GM12873 (cell line): ENCODE measurements around the gene SLC7A14.

Experiments used
- TF ChIP-seq, protein P1 (sequence below): IDR thresholded peaks from 2 replicates; pipeline ENCODE4 v1.5.1; 2012; ENCODE audit warnings: low read depth, mild to moderate bottlenecking, moderate library complexity, low read length, control low read depth; ENCODE audit not compliant: insufficient read depth; ENCODE audit errors: missing control alignments

The SLC7A14 gene

GRCh38 chr3:170487031-170487430, 98.8 kb downstream of the SLC7A14 start:
- TF ChIP-seq, protein P1, sequence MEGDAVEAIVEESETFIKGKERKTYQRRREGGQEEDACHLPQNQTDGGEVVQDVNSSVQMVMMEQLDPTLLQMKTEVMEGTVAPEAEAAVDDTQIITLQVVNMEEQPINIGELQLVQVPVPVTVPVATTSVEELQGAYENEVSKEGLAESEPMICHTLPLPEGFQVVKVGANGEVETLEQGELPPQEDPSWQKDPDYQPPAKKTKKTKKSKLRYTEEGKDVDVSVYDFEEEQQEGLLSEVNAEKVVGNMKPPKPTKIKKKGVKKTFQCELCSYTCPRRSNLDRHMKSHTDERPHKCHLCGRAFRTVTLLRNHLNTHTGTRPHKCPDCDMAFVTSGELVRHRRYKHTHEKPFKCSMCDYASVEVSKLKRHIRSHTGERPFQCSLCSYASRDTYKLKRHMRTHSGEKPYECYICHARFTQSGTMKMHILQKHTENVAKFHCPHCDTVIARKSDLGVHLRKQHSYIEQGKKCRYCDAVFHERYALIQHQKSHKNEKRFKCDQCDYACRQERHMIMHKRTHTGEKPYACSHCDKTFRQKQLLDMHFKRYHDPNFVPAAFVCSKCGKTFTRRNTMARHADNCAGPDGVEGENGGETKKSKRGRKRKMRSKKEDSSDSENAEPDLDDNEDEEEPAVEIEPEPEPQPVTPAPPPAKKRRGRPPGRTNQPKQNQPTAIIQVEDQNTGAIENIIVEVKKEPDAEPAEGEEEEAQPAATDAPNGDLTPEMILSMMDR, result no peak

DNA sequence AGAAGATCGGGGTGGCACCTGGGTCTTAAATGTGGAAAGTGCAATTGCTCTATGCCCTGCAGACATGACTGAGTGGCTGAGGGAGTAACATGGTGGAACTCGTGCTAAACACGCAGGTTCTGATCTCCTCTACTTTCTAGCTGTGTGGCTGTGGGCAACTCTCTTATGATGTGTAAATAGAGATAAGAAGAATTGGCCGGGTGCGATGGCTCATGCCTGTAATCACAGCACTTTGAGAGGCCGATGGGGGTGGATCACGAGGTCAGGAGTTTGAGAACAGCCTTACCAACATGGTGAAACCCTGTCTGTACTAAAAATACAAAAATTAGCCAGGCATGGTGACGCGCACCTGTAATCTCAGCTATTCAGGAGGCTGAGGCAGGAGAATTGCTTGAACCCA, 99.5 kb downstream of the SLC7A14 start:
- TF ChIP-seq, protein P1, result no peak

DNA sequence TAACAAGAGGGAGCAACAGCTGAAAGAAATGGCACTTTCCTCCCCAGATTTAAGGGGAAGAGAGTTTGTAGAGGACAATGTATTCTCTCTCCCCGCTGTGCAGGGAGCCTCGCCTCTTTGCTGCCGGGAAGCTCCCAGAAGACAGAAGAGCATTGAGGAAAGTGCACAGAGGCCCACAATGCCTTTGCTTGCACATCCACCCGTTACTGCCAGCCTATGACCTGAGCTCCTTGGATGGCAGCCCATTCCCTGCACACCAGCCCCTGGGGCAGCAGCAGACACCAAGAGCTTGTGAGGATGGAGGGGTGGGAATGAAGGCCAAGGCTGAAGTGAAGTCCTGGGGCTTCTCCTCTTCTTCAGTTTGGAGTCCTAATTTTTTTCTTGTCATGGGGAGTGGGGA, 100.2 kb downstream of the SLC7A14 start:
- TF ChIP-seq, protein P1, result no peak

DNA sequence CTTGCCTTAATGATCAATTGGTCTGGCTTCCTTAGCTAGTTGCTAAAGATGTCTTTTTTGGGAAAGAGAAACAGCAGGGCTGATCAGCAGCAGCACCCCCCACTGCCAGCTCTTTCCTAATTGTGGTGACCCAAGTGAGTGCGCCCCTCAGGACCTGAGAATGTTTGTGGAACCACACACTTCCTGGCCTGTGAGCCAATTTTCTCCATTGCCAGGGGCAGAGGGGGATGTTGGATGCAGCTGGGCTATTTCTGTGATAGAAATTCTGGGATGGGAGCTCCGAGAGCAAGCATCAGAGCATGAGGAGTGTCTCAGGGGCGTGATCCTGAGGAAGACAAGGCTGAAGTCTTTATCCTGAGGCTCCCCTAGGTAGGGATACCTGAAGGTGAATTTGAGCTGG, 100.6 kb downstream of the SLC7A14 start:
- TF ChIP-seq, protein P1, result no peak

DNA sequence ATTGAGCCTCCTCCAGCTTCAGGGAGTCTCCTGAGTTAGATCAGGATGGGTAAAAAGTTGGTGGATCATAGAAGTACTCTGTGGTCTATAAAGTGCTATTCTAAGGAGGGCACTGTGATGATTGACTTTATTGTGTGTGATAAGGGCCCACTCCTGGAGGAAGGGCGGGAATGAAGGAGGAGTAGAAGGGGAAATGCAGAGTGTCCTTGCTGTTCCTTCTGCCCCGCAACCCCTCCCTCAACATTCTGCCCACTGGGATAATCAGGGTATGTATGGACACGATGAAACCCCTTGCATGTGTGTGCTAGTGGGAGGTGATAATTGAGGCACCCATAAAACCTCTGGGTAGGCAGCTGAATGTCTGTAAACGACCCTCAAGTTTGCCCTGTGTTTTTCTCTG, 101.0 kb downstream of the SLC7A14 start:
- TF ChIP-seq, protein P1, result no peak

DNA sequence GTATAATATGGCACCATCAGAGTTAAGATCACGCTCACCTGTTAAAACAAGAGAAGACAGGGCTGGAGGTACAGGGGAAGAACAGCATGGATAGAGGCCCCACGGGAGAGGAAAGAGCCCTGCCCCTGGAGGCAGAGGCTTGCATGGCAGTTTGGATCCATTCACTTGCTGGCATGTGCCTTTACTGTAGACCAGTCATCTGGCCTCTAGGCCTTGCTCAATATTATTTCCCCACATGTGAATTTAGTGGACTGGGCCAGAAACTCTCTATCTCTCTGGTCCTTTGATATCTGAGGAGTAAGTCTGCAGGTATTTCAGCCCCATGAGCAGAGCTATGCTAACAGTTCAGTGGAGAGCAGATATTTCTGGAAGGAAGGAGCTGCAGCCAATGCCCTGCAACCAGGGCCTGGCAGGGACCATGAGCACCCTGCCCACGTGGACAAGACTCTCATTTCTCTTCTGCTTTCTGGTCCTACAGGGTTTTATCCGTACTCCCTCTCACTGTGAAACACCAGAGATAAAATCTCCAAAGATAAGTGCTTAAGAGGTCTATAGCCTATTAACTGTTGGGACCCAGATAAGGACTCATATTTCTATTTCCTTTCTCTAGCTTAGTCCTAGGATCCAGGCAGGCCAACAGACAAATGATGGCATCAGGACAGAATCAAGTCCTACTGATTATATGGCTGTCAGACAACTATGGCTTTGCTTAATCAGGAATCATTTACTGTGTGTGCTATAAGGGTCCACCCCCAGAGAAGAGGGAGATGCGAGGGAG, 102.2 kb downstream of the SLC7A14 start:
- TF ChIP-seq, protein P1, result peak; percentile 52

DNA sequence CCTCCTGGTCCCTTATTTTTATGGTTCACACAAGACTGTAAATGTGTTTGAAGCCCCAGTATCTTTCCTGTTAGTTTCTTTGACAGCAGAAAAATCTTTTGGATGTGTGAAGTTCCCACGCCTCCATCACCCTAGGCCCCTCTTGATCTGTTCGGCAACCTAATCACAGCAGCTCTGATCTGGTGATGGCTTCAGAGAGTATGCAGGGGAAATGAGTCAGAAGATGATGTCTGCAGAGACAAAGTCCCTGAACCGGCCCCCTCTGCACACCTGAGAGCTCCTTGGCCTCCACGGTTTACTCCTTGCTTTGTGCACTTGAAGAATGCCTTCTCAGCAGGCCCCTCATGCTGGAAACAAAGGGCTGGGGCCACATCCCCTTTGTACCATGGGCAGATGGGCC, 103.7 kb downstream of the SLC7A14 start:
- TF ChIP-seq, protein P1, result no peak
